BLaER1 (cell line): ENCODE data around the gene GPATCH1.

ENCODE experiments used
- H3K27ac ChIP-seq: shearing (Covaris generic); formaldehyde crosslinking; 2 replicates; pipeline ENCODE4 v1.8.1; 2022
- H3K27me3 ChIP-seq: shearing (Covaris generic); formaldehyde crosslinking; 2 replicates; pipeline ENCODE4 v1.8.1; 2022
- H3K36me3 ChIP-seq: shearing (Covaris generic); formaldehyde crosslinking; 2 replicates; pipeline ENCODE4 v1.8.1; 2022
- H3K4me1 ChIP-seq: shearing (Covaris generic); formaldehyde crosslinking; 2 replicates; pipeline ENCODE4 v1.8.1; 2022
- H3K4me2 ChIP-seq: shearing (Covaris generic); formaldehyde crosslinking; 2 replicates; pipeline ENCODE4 v1.8.1; 2022
- H3K4me3 ChIP-seq: shearing (Covaris generic); formaldehyde crosslinking; 2 replicates; pipeline ENCODE4 v1.8.1; 2022
- H3K9ac ChIP-seq: shearing (Covaris generic); formaldehyde crosslinking; 2 replicates; pipeline ENCODE4 v1.8.1; 2022
- H3K9me3 ChIP-seq: shearing (Covaris generic); formaldehyde crosslinking; 2 replicates; pipeline ENCODE4 v1.8.1; 2022
- H4K20me1 ChIP-seq: shearing (Covaris generic); formaldehyde crosslinking; 2 replicates; pipeline ENCODE4 v1.8.1; 2022
- Cebpa-rat ChIP-seq: shearing (Covaris generic); IDR thresholded peaks from 2 replicates; pipeline ENCODE4 v1.8.1; 2022

GPATCH1 gene

DNA sequence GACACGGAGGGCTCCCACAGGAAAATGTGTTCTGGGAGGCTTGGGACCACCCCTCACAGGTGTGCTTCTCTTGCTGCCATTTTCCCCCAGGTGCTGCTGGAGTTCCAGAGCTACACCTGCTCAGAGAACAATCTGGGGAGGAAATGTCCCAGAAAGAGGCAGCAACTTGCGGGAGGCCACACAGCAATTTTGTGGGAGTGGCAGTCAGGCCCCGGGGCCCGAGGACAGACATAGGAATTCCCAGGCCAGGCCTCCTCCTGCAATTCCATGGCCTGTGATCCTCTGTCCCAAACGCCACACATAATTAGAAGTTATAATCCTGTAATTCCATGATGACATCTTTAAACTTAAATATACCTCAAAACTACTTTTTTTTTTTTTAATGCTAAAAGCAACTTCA is 18.1 kb upstream of the GPATCH1 start:
- Histone ChIP-seq H4K20me1 (peaks cover 26% of the 10 kb centered on the region), H3K4me3 (peak overlapping the region; percentile 62; the same call in 1 of the 2 replicates), H3K4me1 (peaks cover 20% of the 10 kb centered on the region), H3K27ac (no peak overlapping the region), H3K36me3 (no peaks in the 10 kb centered on the region), H3K4me2 (peak overlapping the region; percentile 81), H3K9ac (no peak overlapping the region), H3K9me3 (no peaks in the 10 kb centered on the region), H3K27me3 (peaks cover 30% of the 10 kb centered on the region)
- no peak for TF ChIP-seq Cebpa-rat

GRCh38 chr19:33063356-33063752 is 17.6 kb upstream of the GPATCH1 start:
- Histone ChIP-seq H3K9ac (no peak overlapping the region), H3K9me3 (no peaks in the 10 kb centered on the region), H3K4me2 (peak overlapping the region; percentile 81), H3K4me3 (peak overlapping the region; percentile 62), H3K4me1 (peaks cover 20% of the 10 kb centered on the region), H3K27ac (no peak overlapping the region), H3K27me3 (peaks cover 30% of the 10 kb centered on the region), H3K36me3 (no peaks in the 10 kb centered on the region), H4K20me1 (peaks cover 26% of the 10 kb centered on the region)
- TF ChIP-seq Cebpa-rat: no peak

GRCh38 chr19:33063753-33064457 is 17.1 kb upstream of the GPATCH1 start:
- Histone ChIP-seq H3K9ac (no peak overlapping the region), H3K36me3 (no peaks in the 10 kb centered on the region), H3K4me3 (peak overlapping the region; percentile 62), H3K27me3 (peaks cover 30% of the 10 kb centered on the region), H3K4me2 (peak overlapping the region; percentile 81), H3K4me1 (peaks cover 20% of the 10 kb centered on the region), H3K27ac (no peak overlapping the region), H4K20me1 (peaks cover 26% of the 10 kb centered on the region), H3K9me3 (no peaks in the 10 kb centered on the region)
- no peak for TF ChIP-seq Cebpa-rat

DNA sequence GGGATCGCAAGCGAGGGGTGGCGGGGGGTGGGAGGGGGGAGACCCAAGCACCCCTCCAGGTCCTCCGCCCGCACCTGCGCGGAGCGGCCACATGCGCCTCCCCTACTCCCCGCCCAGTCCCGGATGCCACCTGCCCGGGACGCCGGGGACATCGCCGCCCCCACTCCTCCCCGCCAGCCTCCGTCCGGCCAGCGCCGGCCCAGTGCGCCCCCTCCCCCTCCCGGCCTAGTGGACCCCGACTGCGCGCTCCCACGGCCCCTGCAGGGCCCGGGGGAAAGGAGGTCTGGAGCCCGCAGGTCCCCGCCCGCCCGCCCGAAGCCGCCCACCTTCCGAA is 16.6 kb upstream of the GPATCH1 start:
- Histone ChIP-seq H3K9ac (no peak overlapping the region), H3K27me3 (peaks cover 30% of the 10 kb centered on the region), H3K4me2 (peak overlapping the region; percentile 81), H3K4me1 (peaks cover 20% of the 10 kb centered on the region), H3K36me3 (no peaks in the 10 kb centered on the region), H4K20me1 (peaks cover 26% of the 10 kb centered on the region), H3K4me3 (peak overlapping the region; percentile 62), H3K27ac (no peak overlapping the region), H3K9me3 (no peaks in the 10 kb centered on the region)
- TF ChIP-seq Cebpa-rat: no peak

DNA sequence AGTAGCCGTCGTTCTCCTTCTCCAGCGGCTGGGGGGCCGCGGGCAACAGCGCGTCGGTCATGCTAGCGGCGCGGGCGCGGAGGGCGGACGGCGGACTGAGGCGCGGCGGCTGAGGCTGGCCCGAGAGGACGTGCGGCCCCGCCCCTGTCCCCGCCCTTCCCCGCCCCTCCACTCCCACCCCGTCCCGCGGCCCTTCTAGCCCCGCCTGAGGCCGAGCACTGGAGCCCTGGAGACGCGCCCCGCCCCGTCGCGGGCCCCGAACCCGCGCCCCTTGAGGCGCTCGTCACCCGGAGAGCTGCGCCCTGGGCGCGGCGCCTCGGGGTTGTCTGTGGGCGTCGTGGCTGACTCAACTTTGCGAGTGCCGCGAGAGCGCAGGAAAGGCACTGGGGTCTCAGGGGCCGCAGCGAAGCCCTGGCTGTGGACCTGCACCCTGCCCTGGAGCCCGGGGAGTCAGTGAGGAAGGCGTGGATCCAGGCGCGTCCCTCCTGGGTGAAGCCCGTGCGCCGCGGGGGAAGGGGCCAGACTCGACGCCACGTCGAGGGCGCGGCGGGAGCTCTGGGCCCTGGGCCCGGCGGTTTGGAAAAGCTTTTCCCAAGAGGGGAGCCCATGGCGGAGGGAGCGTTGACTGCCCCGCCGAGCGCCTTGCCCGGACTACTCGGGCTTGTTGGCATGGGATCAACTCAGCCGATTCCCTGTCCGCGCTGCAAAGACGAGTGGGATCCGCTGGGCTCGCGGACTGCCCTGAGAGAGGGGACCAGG is 16.0 kb upstream of the GPATCH1 start, which contains the start of gene RHPN2:
Gene RHPN2, minus strand, starts transcription at position 97 of the 759 bp plus-strand sequence. Its CDS starts 36 bp downstream, at position 61.
- Histone ChIP-seq H3K9me3 (no peaks in the 10 kb centered on the region), H3K27me3 (peaks cover 30% of the 10 kb centered on the region), H3K27ac (no peak within 1 kb of the TSS), H3K4me2 (peak within 1 kb of the TSS; percentile 81), H3K4me3 (peak within 1 kb of the TSS; percentile 62), H4K20me1 (peaks cover 26% of the 10 kb centered on the region), H3K4me1 (peaks cover 20% of the 10 kb centered on the region), H3K9ac (no peak within 1 kb of the TSS), H3K36me3 (no peaks in the 10 kb centered on the region)
- TF ChIP-seq Cebpa-rat: no peak

GRCh38 chr19:33066543-33066942 is 14.4 kb upstream of the GPATCH1 start:
- Histone ChIP-seq H3K36me3 (no peaks in the 10 kb centered on the region), H3K4me2 (no peak overlapping the region), H3K4me1 (peaks cover 20% of the 10 kb centered on the region), H3K27ac (no peak overlapping the region), H3K27me3 (peaks cover 30% of the 10 kb centered on the region), H3K9ac (no peak overlapping the region), H3K9me3 (no peaks in the 10 kb centered on the region), H4K20me1 (peaks cover 26% of the 10 kb centered on the region), H3K4me3 (no peak overlapping the region)
- no peak for TF ChIP-seq Cebpa-rat

GRCh38 chr19:33067121-33067520 is 13.9 kb upstream of the GPATCH1 start:
- H3K4me2 ChIP-seq: no peak overlapping the region
- peaks cover 30% of the 10 kb centered on the region for H3K27me3 ChIP-seq
- no peak overlapping the region for H3K9ac ChIP-seq
- H3K36me3 ChIP-seq: no peaks in the 10 kb centered on the region
- no peak overlapping the region for H3K27ac ChIP-seq
- H3K4me1 ChIP-seq: peaks cover 19% of the 10 kb centered on the region
- no peaks in the 10 kb centered on the region for H3K9me3 ChIP-seq
- TF ChIP-seq Cebpa-rat: no peak
- H4K20me1 ChIP-seq: peaks cover 23% of the 10 kb centered on the region
- no peak overlapping the region for H3K4me3 ChIP-seq

DNA sequence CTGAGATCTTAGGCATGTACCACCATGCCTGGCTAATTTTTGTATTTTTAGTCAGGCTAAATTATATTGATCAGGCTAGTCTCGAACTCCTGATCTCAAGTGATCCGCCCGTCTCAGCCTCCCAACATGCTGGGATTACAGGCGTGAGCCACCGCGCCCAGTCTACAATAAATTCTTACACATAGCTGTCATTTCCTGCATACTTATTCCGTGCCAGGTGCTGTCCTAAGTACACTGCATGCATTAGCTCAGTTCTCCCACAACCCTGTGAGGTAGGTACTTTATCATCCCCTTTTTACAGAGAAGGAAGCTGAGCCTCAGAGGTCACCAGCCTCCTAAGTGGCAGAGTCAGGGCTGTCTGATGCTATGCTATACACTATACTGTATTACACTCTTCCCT is 9.1 kb upstream of the GPATCH1 start:
- no peaks in the 10 kb centered on the region for H3K36me3 ChIP-seq
- no peaks in the 10 kb centered on the region for H3K9me3 ChIP-seq
- no peak overlapping the region for H3K9ac ChIP-seq
- H3K27ac ChIP-seq: no peak overlapping the region
- TF ChIP-seq Cebpa-rat: no peak
- no peak overlapping the region for H3K4me3 ChIP-seq
- no peak overlapping the region for H3K4me2 ChIP-seq
- no peaks in the 10 kb centered on the region for H3K4me1 ChIP-seq
- H4K20me1 ChIP-seq: no peaks in the 10 kb centered on the region
- no peaks in the 10 kb centered on the region for H3K27me3 ChIP-seq

GRCh38 chr19:33075519-33075918 is 5.5 kb upstream of the GPATCH1 start:
- Histone ChIP-seq H3K27ac (no peak overlapping the region), H3K9me3 (no peaks in the 10 kb centered on the region), H3K4me3 (no peak overlapping the region), H3K4me2 (no peak overlapping the region), H3K27me3 (no peaks in the 10 kb centered on the region), H3K9ac (no peak overlapping the region), H3K36me3 (no peaks in the 10 kb centered on the region), H3K4me1 (peaks cover 11% of the 10 kb centered on the region; the same call in 1 of the 2 replicates), H4K20me1 (no peaks in the 10 kb centered on the region)
- no peak for TF ChIP-seq Cebpa-rat

- no peaks in the 10 kb centered on the region for H3K9me3 ChIP-seq
- no peaks in the 10 kb centered on the region for H3K27me3 ChIP-seq
- H3K27ac ChIP-seq: no peak overlapping the region
- H3K9ac ChIP-seq: no peak overlapping the region
- H3K4me2 ChIP-seq: no peak overlapping the region
- TF ChIP-seq Cebpa-rat: no peak
- H3K4me3 ChIP-seq: no peak overlapping the region
- peaks cover 33% of the 10 kb centered on the region for H3K36me3 ChIP-seq
- peaks cover 10% of the 10 kb centered on the region for H3K4me1 ChIP-seq
- no peaks in the 10 kb centered on the region for H4K20me1 ChIP-seq
Measured at GRCh38 chr19:33085570-33086128, 4.7 kb downstream of the GPATCH1 start.
